IPS-18c (cell line): ENCODE results near the gene ZC3H7A.

Experiments used
- H3K4me3 ChIP-seq: 2 replicates; pipeline ENCODE4 v1.7.0; 2013; ENCODE audit warnings: low read depth, mild to moderate bottlenecking, low read length, moderate library complexity; ENCODE audit not compliant: insufficient read depth
- H3K9me3 ChIP-seq: one replicate; pipeline ENCODE4 v1.6.1; 2013; ENCODE audit warnings: mild to moderate bottlenecking, low read length, moderate library complexity; ENCODE audit not compliant: control insufficient read depth, insufficient read depth

ZC3H7A gene

DNA sequence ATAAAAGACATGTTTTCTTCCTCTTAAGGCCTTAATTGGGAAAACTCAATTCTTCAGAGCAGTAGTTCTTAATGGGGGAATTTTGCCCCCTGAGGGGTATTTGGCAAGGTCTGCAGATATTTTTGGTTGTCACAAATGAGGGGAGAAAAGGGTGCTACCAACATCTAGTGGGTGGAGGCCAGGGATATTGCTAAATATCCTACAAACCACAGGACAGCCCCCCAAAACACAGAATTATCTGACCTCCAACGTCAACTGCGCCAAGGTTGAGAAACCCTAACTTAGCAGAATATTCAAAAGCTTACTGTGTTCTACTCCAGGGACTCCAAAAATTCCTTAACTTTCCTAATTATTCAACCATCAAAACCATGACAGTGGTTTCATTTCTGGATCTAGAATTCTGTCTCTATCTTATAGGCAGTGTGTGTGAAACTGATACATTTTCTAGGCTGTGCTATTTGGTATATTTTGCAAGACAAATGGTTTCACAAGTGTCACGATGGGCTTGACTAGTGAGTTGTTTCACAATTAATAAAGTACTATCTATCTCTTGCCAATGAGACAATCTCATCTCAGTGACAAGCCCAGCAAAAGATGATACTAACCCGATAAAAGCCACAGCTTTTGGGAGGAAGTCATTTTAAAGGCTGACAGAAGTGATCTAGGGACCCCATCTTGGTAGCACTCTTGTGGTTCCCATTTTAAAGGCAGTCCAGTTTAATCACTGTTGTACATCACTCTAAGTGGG is 69.1 kb downstream of the ZC3H7A start:
- no peaks in the 10 kb centered on the region for H3K9me3 ChIP-seq

DNA sequence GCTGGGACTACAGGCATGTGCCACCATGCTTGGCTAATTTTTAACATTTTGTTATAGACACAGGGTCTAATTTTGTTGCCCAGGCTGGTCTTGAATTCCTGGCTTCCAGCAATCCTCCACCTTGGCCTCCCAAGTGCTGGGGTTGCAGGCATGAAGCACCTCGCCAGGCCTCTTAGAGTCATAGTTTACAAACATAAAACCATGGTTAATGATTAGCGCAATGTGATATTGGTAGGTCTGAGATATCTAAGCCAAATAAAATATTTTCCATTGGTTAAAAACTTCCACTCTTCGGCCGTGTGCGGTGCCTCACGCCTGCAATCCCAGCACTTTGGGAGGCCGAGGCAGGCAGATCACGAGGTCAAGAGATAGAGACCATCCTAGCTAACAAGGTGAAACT is 71.0 kb downstream of the ZC3H7A start:
- Histone ChIP-seq H3K9me3 (no peaks in the 10 kb centered on the region), H3K4me3 (no peak overlapping the region)

More for the DNA sequence above, 69.1 kb downstream of the ZC3H7A start:
- no peak overlapping the region for H3K4me3 ChIP-seq

DNA sequence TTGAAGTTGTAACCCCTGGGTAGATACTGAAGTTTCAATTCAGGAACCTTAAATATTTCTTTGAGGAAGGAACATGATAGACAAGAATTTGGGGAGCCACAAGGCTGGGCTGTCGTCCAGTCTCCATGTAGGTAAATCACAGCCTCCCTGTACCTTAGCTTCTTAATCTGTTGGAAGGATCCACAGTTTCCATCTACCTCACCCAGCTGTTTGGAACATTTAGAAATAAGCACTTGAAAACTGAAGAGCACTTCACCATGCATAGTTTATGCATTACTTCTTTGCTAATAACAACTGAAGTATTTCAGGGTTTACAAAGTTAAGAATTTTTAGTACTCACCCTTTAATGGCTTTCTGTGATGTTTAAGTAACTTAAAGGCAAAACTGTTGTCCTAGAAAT is 71.6 kb downstream of the ZC3H7A start:
- Histone ChIP-seq H3K4me3 (no peak overlapping the region), H3K9me3 (no peaks in the 10 kb centered on the region)

DNA sequence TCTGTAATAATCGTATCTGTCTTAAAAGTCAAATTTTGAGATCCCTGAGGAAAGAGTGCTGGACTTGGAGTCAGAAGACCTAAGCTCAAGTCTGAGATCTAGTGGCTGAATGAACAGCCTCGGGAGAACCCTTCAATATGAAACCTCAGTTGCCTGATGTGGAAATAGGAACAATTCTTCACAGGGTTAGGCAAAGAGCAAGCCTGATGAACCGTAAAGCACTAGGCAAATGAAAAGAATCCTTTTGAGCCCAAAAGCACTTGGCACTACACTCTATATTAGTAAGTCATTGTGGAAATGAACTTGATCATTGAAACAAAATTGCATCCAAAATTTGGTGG is 74.6 kb downstream of the ZC3H7A start:
- no peaks in the 10 kb centered on the region for H3K9me3 ChIP-seq
- H3K4me3 ChIP-seq, result no peak overlapping the region

DNA sequence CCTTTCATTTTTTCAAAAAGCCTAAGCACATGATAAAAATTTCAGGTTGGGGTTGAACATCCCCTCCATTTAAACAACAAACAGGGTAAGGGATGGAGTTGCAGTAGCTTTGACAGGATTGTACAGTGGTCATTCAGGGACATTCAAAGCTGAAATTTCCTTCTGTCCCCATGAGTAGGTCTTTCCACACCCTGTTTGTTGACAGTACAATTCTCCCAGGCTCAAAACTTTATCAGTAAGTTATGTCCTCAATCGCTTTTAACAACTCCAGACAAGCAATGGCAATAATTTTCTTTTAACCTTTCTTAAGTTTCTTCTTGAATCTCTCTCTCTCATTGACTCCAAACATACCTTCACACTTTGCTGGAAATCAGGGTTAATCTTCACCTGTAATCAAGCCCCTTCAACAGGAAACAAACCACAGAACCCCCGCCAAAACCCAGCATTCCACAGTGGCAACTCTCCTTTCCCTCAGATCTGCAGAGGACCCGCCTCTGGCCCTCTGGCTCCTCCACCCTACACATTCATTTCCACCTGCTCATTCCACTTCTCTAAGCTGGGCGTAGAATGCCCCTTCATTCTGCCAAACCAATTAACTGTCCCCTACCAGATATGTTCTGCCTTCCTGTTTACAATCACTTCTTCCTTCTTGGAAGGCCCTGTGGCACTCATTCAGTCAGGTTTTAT is 75.1 kb downstream of the ZC3H7A start:
- H3K9me3 ChIP-seq, result no peaks in the 10 kb centered on the region
- H3K4me3 ChIP-seq, result no peak overlapping the region

DNA sequence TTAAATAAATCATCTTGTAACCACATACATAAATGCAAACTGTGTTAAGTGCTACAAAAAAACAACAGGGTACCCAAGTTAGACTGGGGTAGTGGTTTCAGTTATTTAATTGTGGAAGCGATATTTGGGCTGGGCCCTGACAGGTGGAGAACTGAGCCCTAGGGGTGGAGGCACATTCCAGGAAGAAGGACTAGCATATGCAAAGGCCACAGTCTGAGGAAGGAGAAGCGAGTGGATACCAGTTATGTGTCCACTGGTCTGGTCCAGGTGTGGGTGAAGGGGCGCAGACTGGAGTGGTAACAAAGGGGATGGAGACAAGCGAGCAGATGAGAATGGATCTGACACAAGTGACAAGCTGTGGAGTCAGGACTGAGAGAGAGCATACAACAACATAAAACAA is 77.3 kb downstream of the ZC3H7A start:
- Histone ChIP-seq H3K9me3 (no peaks in the 10 kb centered on the region), H3K4me3 (no peak overlapping the region)

DNA sequence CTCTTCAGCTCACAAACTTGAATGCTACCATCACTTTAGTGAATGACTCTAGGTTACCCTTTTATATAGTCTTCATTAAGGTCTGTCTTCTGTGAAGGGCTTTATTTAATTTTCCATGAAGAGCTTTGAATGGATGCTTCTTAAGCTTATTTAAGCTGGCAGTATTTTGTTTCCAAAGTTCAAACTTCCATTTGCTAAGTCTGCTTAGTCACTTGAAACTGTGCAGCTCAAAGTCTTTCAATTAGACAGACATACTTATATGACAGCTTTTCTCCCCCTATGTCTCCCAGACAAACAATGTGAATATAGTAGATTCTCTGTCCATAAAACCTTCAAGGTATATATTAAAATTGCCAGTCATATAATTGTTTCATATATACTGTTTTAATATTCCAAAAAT is 77.9 kb downstream of the ZC3H7A start:
- H3K9me3 ChIP-seq, result no peaks in the 10 kb centered on the region
- H3K4me3 ChIP-seq, result no peak overlapping the region

DNA sequence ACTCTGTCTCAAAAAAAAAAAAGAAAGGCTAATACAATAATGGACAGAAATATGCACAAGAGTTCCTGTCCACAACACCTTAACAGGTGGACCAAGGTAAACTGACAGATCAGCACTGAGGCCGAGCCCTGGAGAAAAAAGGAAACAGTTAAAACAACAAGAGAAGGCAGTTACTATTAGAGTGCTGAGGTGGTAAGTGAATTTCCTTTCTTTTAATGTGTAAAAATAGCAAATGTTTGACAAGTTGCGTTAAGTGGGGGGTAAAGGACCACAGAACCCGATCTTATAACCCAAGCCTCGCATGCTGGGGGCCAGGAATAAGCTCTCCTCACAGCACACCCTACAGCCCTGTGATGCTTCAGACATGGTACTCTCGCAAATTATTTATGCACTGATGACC is 79.2 kb downstream of the ZC3H7A start:
- Histone ChIP-seq H3K4me3 (no peak overlapping the region), H3K9me3 (no peaks in the 10 kb centered on the region)

DNA sequence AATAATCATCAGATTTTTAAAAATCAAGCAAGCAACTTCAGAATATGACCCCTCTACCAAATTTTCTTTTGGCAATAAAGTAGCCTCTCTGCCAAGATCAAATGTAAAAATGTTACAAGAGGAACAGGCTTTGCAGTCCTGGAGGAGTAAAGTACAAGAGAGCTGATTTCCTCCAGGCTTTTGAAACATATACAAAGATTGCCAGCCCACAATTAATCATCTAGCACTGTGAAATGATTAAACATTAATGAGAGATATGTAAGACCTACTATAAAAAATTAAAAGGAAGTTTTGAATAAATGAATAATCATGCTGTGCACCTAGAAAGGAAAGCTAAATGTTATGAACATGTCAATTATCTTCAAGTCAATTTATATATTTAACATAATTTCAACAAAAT is 80.7 kb downstream of the ZC3H7A start:
- no peaks in the 10 kb centered on the region for H3K9me3 ChIP-seq
- H3K4me3 ChIP-seq, result no peak overlapping the region

DNA sequence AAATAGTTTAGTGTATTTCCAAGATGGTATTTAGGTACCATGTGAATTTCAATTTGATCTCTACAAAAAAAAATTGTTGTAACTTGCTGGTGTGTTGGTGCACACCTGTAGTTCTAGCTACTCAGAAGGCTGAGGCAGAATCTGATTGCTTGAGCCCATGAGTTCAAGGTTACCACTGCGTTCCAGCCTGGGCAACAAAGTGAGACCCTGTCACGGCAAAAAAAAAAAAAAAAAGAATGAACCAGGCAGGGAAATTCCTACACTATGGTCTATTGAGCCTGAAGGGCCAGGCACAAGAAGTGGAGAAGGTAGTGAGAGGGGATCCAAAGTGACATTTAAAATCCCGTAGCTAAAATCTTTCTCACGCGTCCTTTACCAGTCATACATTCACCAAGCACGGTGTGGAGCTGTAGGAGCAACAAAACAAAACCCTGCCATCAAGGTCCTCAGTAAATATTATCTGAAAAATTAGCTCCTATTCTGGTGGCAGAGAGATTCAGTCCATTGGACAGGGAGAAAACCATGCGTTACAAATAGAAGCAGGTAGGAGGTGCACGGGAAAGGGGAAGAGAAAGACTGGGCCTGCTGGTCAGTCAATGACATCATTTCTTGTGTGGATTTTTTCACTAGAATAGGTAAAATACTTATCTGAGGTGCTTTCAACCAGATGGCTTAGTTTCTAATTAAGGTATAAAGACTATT is 81.7 kb downstream of the ZC3H7A start:
- Histone ChIP-seq H3K4me3 (no peak overlapping the region), H3K9me3 (no peaks in the 10 kb centered on the region)

DNA sequence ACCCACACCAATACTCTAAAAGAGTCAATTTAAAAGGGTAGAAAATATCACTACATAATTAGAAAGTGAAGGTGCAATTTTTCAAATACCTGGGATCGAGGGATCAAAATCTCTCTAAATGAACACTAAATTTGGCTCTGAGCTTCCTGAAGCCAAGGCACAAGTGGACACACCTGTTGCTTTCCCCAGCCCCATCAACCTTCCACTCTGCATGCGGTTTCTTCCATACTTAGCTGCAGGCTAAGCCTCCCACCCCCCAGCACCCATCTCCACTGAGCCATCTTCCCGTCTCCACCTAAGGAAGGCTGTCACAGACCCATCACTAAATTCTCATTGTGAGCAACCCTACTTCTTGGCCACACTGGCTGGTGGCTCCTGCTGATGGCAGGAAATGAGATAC is 84.9 kb downstream of the ZC3H7A start:
- Histone ChIP-seq H3K9me3 (no peaks in the 10 kb centered on the region), H3K4me3 (no peak overlapping the region)

DNA sequence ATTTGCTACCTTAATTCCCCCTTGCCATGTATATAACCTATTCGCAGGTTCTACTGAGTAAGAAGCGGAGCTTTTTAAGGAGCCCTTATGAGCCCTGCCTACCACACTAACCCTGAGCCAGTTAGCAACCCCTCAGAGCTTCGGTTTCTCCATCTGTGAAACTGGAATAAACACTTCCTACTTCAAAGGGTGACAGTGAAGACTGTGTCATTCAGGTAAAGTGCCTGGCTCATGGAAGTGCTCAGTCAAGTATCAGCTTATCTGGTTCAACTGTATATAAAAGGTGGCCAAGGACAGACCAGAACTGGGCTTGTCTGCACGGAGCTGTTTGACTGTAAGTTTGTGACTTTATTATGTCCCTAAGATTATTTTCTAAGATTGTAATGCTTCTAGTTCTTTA is 85.4 kb downstream of the ZC3H7A start:
- Histone ChIP-seq H3K4me3 (no peak overlapping the region), H3K9me3 (no peaks in the 10 kb centered on the region)

DNA sequence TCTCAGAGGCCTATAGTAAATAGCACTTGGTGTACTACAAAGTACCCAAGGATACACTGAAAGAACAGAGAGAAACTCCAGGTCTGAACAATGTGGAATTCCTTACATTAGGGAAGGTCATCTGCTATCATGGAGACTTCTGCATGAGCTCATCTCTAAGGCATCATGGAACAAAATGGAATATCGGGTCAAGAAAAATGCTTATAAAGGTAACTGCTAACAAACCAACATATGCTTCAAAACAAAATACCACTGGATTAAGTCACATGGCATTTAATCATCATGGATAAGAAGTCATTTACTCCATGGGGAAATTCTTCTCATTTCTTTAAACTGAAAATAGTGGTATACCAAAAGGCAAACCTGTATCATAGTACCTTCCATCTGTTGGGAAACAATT is 88.6 kb downstream of the ZC3H7A start:
- H3K4me3 ChIP-seq, result no peak overlapping the region
- no peaks in the 10 kb centered on the region for H3K9me3 ChIP-seq

DNA sequence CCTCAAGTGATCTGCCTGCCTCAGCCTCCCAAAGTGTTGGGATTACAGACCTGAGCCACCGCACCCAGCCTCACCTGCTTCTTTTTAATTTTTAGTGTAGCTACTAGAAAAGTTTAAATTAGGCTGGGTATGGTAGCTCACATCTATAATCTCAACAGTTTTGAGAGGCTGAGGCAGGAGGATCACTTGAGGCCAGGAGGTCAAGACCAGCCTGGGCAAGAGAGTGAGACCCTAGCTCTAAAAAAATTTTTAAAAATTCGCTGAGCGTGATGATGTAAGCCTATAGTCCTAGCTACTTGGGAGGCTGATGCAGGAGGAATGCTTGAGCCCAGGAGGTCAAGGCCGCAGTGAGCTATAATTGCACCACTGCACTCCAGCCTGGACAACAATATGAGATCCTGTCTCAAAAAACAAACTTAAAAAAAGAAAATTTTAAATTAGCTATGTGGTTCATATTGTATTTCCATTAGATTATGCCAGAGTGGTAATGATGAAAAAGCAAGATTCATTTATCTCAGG is 89.3 kb downstream of the ZC3H7A start:
- Histone ChIP-seq H3K4me3 (no peak overlapping the region), H3K9me3 (no peaks in the 10 kb centered on the region)

DNA sequence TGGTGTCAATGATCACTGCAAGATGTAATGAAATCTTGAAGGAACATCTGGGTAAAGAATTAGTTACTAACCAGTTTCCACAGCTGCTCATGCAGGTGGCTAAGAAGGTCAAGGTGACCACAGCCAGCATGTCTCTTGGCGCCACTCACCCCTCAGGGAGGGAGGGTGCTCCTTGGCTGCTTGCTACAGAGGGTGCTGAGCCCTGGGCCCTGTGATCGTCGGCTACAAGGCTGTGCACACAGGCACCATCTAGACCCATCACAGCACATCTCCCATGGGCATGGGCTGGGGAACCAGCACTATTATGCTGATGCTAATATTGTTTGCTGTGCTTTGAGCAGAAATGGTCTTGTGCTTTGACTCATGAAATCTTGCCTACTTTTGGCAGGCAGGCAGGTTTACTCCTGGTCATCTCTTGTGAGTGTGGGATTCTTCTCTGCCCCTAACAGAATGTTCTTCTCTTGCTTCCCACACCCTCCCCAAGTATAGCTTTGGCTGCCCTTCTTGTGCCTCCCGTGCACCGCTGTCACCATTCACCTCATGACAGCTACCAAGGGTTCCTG is 90.8 kb downstream of the ZC3H7A start:
- no peaks in the 10 kb centered on the region for H3K9me3 ChIP-seq
- no peak overlapping the region for H3K4me3 ChIP-seq

DNA sequence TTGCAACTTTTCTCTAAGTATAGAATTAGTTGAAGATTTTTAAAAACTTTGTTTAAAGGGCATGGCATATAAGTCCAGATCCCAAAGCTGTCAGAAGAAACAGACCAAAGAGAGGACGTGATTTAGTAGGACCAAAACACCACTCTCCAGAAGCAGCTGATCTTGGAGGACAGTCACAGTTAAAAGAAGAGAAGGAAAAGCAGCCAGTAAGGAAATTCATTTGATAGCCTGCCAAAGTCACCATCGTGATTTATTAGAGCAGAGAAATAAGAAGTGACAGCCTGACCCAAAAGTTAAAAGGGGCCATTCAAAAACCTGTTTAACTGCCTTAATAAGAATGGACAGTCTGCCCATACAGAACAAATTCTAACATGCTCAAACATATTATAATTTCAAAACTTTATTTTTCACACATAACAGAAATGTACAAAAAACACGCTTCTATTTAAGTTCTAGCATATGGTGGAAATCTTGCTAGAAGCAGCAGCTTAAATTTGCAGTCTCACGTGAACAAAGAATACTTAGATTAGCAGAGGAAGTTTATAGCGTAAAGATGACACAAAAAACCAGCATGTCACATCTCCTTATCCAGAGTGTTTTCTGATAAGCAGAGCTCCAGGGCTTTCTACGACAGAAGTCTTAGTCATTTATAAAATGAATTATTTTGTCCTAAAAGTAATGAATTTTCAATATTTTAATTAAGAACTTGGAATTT is 91.6 kb downstream of the ZC3H7A start:
- Histone ChIP-seq H3K9me3 (no peaks in the 10 kb centered on the region), H3K4me3 (no peak overlapping the region)
